IMR-90 (cell line): ENCODE results near the gene TTLL11. TPM values are rescaled to one million over a fixed set of nuclear protein-coding genes. Genes with fewer than 3 reads are reported as not detected.

Experiments used
- ATAC-seq: fragments of 200-7000 bp; cut with Tn5 transposase; 2 replicates; pipeline ENCODE4 v1.9.1; 2020; ENCODE audit warnings: low read depth, mild to moderate bottlenecking, moderate library complexity
- BruUV-seq: library from RNA; stranded (reverse); fragments of 400-500 nt; replicated peaks from 2 replicates; lab custom pipeline; 2021; lab: Mats Ljungman, UMichigan
- CTCF ChIA-PET: fragments of 300-600 bp; formaldehyde crosslinking; extraction: SDS; loops from one replicate; lab custom pipeline; 2021; ENCODE audit warnings: antibody characterized with exemption; lab: Yijun Ruan, JAX
- POLR2A ChIA-PET: fragments of 300-600 bp; sonication (Branson Sonifier 250); formaldehyde crosslinking; loops from one replicate; lab custom pipeline; 2022; ENCODE audit warnings: antibody characterized with exemption; ENCODE audit not compliant: unreplicated experiment; lab: Charles Lee
- DNase-seq: peaks from one replicate; pipeline ENCODE4 v3.0.0; 2013
- H2AFZ ChIP-seq: replicated peaks from 2 replicates; pipeline ENCODE3; 2013; ENCODE audit warnings: low read length, mild to moderate bottlenecking; ENCODE audit not compliant: poor library complexity
- H2AK5ac ChIP-seq: 2 replicates; pipeline ENCODE4 v1.6.1; 2013; ENCODE audit warnings: low read depth, low read length, inconsistent platforms
- H2AK9ac ChIP-seq: replicated peaks from 2 replicates; pipeline ENCODE3; 2013; ENCODE audit warnings: mild to moderate bottlenecking, low read depth, low read length, moderate library complexity; ENCODE audit not compliant: poor library complexity
- H2BK120ac ChIP-seq: 2 replicates; pipeline ENCODE4 v1.6.1; 2013; ENCODE audit warnings: low read depth, low read length, inconsistent platforms
- H2BK15ac ChIP-seq: 3 replicates; pipeline ENCODE4 v1.6.1; 2013; ENCODE audit warnings: low read depth, low read length, inconsistent platforms
- H2BK20ac ChIP-seq: 2 replicates; pipeline ENCODE4 v1.6.1; 2013; ENCODE audit warnings: low read depth, mild to moderate bottlenecking, inconsistent platforms, low read length, moderate library complexity
- H2BK5ac ChIP-seq: 2 replicates; pipeline ENCODE4 v1.6.1; 2013; ENCODE audit warnings: mild to moderate bottlenecking, low read depth, low read length, inconsistent platforms; ENCODE audit not compliant: poor library complexity, severe bottlenecking
- H3K14ac ChIP-seq: replicated peaks from 2 replicates; pipeline ENCODE4 v1.6.1; 2013; ENCODE audit warnings: low read depth, low read length, inconsistent platforms
- H3K18ac ChIP-seq: 2 replicates; pipeline ENCODE4 v1.6.1; 2013; ENCODE audit warnings: low read depth, low read length, control low read depth
- H3K23ac ChIP-seq: 2 replicates; pipeline ENCODE4 v1.6.1; 2013; ENCODE audit warnings: low read depth, low read length, inconsistent platforms
- H3K27ac ChIP-seq: 2 replicates; pipeline ENCODE4 v1.5.1; 2013; ENCODE audit warnings: mild to moderate bottlenecking, control low read depth, low read length; ENCODE audit not compliant: insufficient read depth
- H3K27me3 ChIP-seq: 2 replicates; pipeline ENCODE4 v1.6.1; 2013; ENCODE audit warnings: low read length; ENCODE audit not compliant: control insufficient read depth, insufficient read depth
- H3K36me3 ChIP-seq: 2 replicates; pipeline ENCODE4 v1.6.1; 2013; ENCODE audit warnings: low read length, mixed read lengths; ENCODE audit not compliant: control insufficient read depth, insufficient read depth
- H3K4ac ChIP-seq: 2 replicates; pipeline ENCODE4 v1.6.1; 2013; ENCODE audit warnings: low read depth, low read length, inconsistent platforms
- H3K4me1 ChIP-seq: 2 replicates; pipeline ENCODE4 v1.6.1; 2013; ENCODE audit warnings: low read length, mixed read lengths; ENCODE audit not compliant: control insufficient read depth, insufficient read depth
- H3K4me2 ChIP-seq: 2 replicates; pipeline ENCODE4 v1.6.1; 2013; ENCODE audit warnings: low read depth, mild to moderate bottlenecking, control low read depth, low read length, moderate library complexity
- H3K4me3 ChIP-seq: 2 replicates; pipeline ENCODE4 v1.5.1; 2013; ENCODE audit warnings: low read depth, mild to moderate bottlenecking, control low read depth, low read length, moderate library complexity; ENCODE audit not compliant: insufficient read depth
- H3K56ac ChIP-seq: 2 replicates; pipeline ENCODE4 v1.6.1; 2013; ENCODE audit warnings: low read length, inconsistent platforms; ENCODE audit not compliant: insufficient read depth; ENCODE audit errors: extremely low read depth
- H3K79me1 ChIP-seq, 2 experiments: 2 replicates each; pipeline ENCODE4 v1.6.1; 2013; ENCODE audit warnings: low read length in 2 of 2, inconsistent platforms in 1 of 2, low read depth in 1 of 2
- H3K9ac ChIP-seq: 2 replicates; pipeline ENCODE4 v1.6.1; 2013; ENCODE audit warnings: low read depth, low read length, control low read depth
- H3K9me1 ChIP-seq: 2 replicates; pipeline ENCODE4 v1.6.1; 2013; ENCODE audit warnings: low read length, inconsistent platforms; ENCODE audit not compliant: insufficient read depth
- H3K9me3 ChIP-seq: 2 replicates; pipeline ENCODE4 v1.6.1; 2013; ENCODE audit warnings: low read length; ENCODE audit not compliant: control insufficient read depth, insufficient read depth
- H4K20me1 ChIP-seq: 2 replicates; pipeline ENCODE4 v1.6.1; 2013; ENCODE audit warnings: low read length, inconsistent platforms; ENCODE audit not compliant: insufficient read depth
- H4K5ac ChIP-seq: 2 replicates; pipeline ENCODE4 v1.6.1; 2013; ENCODE audit warnings: mild to moderate bottlenecking, low read depth, low read length, control low read depth
- H4K8ac ChIP-seq, 2 experiments: 2 replicates each; pipeline ENCODE4 v1.6.1; 2013; ENCODE audit warnings: low read depth in 2 of 2, low read length in 2 of 2, control low read depth in 1 of 2, inconsistent platforms in 1 of 2
- H4K91ac ChIP-seq: 2 replicates; pipeline ENCODE4 v1.6.1; 2013; ENCODE audit warnings: low read depth, low read length, inconsistent platforms; ENCODE audit not compliant: insufficient read depth
- BHLHE40 ChIP-seq: fragments of 150-350 bp; IDR thresholded peaks from 2 replicates; pipeline ENCODE4 v1.6.1; 2016; ENCODE audit warnings: mild to moderate bottlenecking, low read depth, low read length
- CEBPB ChIP-seq: IDR thresholded peaks from 2 replicates; pipeline ENCODE4 v1.6.1; 2012; ENCODE audit warnings: low read depth, low read length, improper control_type of control experiment
- CHD1 ChIP-seq: IDR thresholded peaks from 2 replicates; pipeline ENCODE4 v1.6.1; 2012; ENCODE audit warnings: low read depth, low read length, improper control_type of control experiment
- CTCF ChIP-seq: conservative IDR thresholded peaks from 2 replicates; pipeline ENCODE4 v1.5.1; 2012; ENCODE audit warnings: mild to moderate bottlenecking, low read depth, low read length, improper control_type of control experiment
- FOS ChIP-seq: fragments of 150-350 bp; IDR thresholded peaks from 2 replicates; pipeline ENCODE4 v1.6.1; 2016; ENCODE audit warnings: low read depth, low read length
- MAFK ChIP-seq: IDR thresholded peaks from 2 replicates; pipeline ENCODE4 v1.6.1; 2012; ENCODE audit warnings: low read depth, low read length, improper control_type of control experiment
- MAZ ChIP-seq: IDR thresholded peaks from 2 replicates; pipeline ENCODE4 v1.6.1; 2012; ENCODE audit warnings: low read depth, mild to moderate bottlenecking, low read length, improper control_type of control experiment, moderate library complexity, borderline replicate concordance
- MXI1 ChIP-seq: IDR thresholded peaks from 2 replicates; pipeline ENCODE4 v1.6.1; 2012; ENCODE audit warnings: low read depth, mild to moderate bottlenecking, low read length, moderate library complexity, borderline replicate concordance
- NFE2L2 ChIP-seq: fragments of 150-350 bp; IDR thresholded peaks from 2 replicates; pipeline ENCODE4 v1.6.1; 2016; ENCODE audit warnings: low read depth, mild to moderate bottlenecking, low read length
- POLR2A ChIP-seq: IDR thresholded peaks from 2 replicates; pipeline ENCODE4 v1.6.1; 2012; ENCODE audit warnings: mild to moderate bottlenecking, low read depth, low read length
- RAD21 ChIP-seq: IDR thresholded peaks from 2 replicates; pipeline ENCODE4 v1.6.1; 2012; ENCODE audit warnings: low read length, improper control_type of control experiment
- RCOR1 ChIP-seq: IDR thresholded peaks from 2 replicates; pipeline ENCODE4 v1.6.1; 2012; ENCODE audit warnings: mild to moderate bottlenecking, low read length, improper control_type of control experiment; ENCODE audit not compliant: insufficient replicate concordance
- RFX5 ChIP-seq: IDR thresholded peaks from 2 replicates; pipeline ENCODE4 v1.8.0; 2012; ENCODE audit warnings: low read depth, mild to moderate bottlenecking, low read length, moderate library complexity
- SMC3 ChIP-seq: fragments of 150-350 bp; IDR thresholded peaks from 2 replicates; pipeline ENCODE4 v1.6.1; 2016; ENCODE audit warnings: low read depth, mild to moderate bottlenecking, antibody characterized with exemption, low read length, moderate library complexity
- USF2 ChIP-seq: fragments of 150-350 bp; IDR thresholded peaks from 2 replicates; pipeline ENCODE4 v1.6.1; 2017; ENCODE audit warnings: mild to moderate bottlenecking, antibody characterized with exemption, low read length, low read depth
- WGBS, 2 experiments: methylation state at CpG; one replicate each; pipeline versions ENCODE4 v1.1.5 to v1.1.7; 2013; ENCODE audit warnings: missing lambda C conversion rate in 2 of 2; ENCODE audit not compliant: insufficient read length in 1 of 2; ENCODE audit errors: extremely low coverage in 2 of 2; 5-methylcytosine and 5-hydroxymethylcytosine counted together
- dilution Hi-C: fragments of 300-500 bp; cut with HindIII; formaldehyde crosslinking; loops from one replicate; pipeline ENCODE4 v1.14.3; 2018; ENCODE audit warnings: low sequenced_read_pairs; ENCODE audit not compliant: unreplicated experiment
- in situ Hi-C: fragments of 300-500 bp; cut with MboI; formaldehyde crosslinking; loops from 3 replicates; pipeline ENCODE4 v1.14.3; 2019; ENCODE audit warnings: low sequenced_read_pairs, inconsistent platforms, mixed read lengths
- intact Hi-C: fragments of 100-400 bp; cut with micrococcal nuclease; formaldehyde crosslinking; loops from 2 replicates; pipeline ENCODE4 v1.10.0; 2022
- polyA plus RNA-seq, 3 experiments: library from polyadenylated mRNA; depleted of rRNA; stranded (reverse); fragments of >200 nt; gene quantifications; 2 replicates each; pipeline ENCODE4 v1.2.3, GENCODE V29; 2012; ENCODE audit warnings: low replicate concordance in 1 of 3
- total RNA-seq: library from RNA; depleted of rRNA; stranded (reverse); fragments of >200 nt; gene quantifications from 2 replicates; pipeline ENCODE4 v1.2.3, GENCODE V29; 2012
- TF ChIP-seq, protein P1 (sequence below): fragments of 150-350 bp; IDR thresholded peaks from 2 replicates; pipeline ENCODE4 v1.6.1; 2016; ENCODE audit warnings: low read depth, mild to moderate bottlenecking, low read length, moderate library complexity, borderline replicate concordance

Gene TTLL11
- total and polyA plus RNA-seq, 2 of the 4 experiments (the other 2 are of a cell fraction) = 2.0 to 4.6 TPM

DNA sequence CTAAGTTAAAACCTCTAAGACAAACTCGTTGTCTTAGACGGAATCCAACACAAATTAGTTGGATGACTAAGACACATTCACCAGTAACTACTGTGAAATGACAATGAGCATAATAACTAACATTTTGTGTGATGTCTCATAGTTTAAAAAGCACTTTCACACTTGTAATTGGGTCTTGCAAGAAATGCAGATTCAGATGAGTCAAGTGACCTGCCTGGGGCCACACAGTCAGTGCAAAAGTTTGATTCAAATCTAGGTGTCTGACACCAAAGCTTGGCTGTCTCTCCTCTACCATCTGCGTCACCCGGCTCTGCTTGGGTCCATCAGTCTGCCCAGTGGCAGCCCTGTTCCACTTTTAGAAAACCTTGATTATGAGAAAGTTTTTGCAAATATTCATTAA, 143.7 kb downstream of the TTLL11 start:
- H3K9ac ChIP-seq = no peak overlapping the region
- DNase-seq (no peak), ATAC-seq (no peak)
- no peak overlapping the region for H3K14ac ChIP-seq
- CTCF ChIA-PET = no interaction called here
- WGBS, 2 experiments = no CpG with 5 or more reads among the region's 4 CpGs
- no peaks in the 10 kb centered on the region for H3K9me3 ChIP-seq
- no TSS peak for BruUV-seq
- intact Hi-C loops (no loop called here), in situ Hi-C loops (no loop called here), dilution Hi-C loops (no loop called here)
- H3K27ac ChIP-seq = no peak overlapping the region
- H2BK20ac ChIP-seq = no peak overlapping the region
- TF ChIP-seq RCOR1 (no peak), CEBPB (no peak), MAZ (no peak), CHD1 (no peak), FOS (no peak), NFE2L2 (no peak), BHLHE40 (no peak), RAD21 (no peak), SMC3 (no peak), USF2 (no peak), CTCF (no peak), MXI1 (no peak), MAFK (no peak), POLR2A (no peak), RFX5 (no peak)
- TF ChIP-seq, protein P1, sequence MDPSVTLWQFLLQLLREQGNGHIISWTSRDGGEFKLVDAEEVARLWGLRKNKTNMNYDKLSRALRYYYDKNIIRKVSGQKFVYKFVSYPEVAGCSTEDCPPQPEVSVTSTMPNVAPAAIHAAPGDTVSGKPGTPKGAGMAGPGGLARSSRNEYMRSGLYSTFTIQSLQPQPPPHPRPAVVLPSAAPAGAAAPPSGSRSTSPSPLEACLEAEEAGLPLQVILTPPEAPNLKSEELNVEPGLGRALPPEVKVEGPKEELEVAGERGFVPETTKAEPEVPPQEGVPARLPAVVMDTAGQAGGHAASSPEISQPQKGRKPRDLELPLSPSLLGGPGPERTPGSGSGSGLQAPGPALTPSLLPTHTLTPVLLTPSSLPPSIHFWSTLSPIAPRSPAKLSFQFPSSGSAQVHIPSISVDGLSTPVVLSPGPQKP = no peak
- H4K8ac ChIP-seq = no peak overlapping the region
- no peak overlapping the region for H4K5ac ChIP-seq
- H2BK120ac ChIP-seq = no peak overlapping the region
- H2BK5ac ChIP-seq = no peak overlapping the region
- no peak overlapping the region for H3K4me2 ChIP-seq
- H3K4me3 ChIP-seq = no peak overlapping the region
- H3K79me1 ChIP-seq = peaks cover 0 to 15% of the 10 kb centered on the region in 2 experiments; a peak in 1 of 4 replicates
- H4K20me1 ChIP-seq = no peaks in the 10 kb centered on the region
- peaks cover 15% of the 10 kb centered on the region for H3K4me1 ChIP-seq
- H4K91ac ChIP-seq = no peak overlapping the region
- no peaks in the 10 kb centered on the region for H3K36me3 ChIP-seq
- no peak overlapping the region for H2AK9ac ChIP-seq
- no peak overlapping the region for H3K23ac ChIP-seq
- no peaks in the 10 kb centered on the region for H3K27me3 ChIP-seq
- no peak overlapping the region for H3K4ac ChIP-seq
- H2AK5ac ChIP-seq = no peak overlapping the region
- POLR2A ChIA-PET = no interaction called here
- H2BK15ac ChIP-seq = no peak overlapping the region
- H3K18ac ChIP-seq = no peak overlapping the region
- no peak overlapping the region for H2AFZ ChIP-seq
- H3K9me1 ChIP-seq = peaks cover 16% of the 10 kb centered on the region; the same call in 1 of the 2 replicates
- H3K56ac ChIP-seq = no peak overlapping the region
